ENCODE measurements around the gene CFAP46. TPM values are rescaled to one million over a fixed set of nuclear protein-coding genes. Genes with fewer than 3 reads are reported as not detected.

Gene CFAP46
- total and polyA plus RNA-seq, 2 of the 8 experiments (the other 6 are each of a cell fraction or from before 2014, with no cell fraction given) = 2.6 to 4.8 TPM

DNA sequence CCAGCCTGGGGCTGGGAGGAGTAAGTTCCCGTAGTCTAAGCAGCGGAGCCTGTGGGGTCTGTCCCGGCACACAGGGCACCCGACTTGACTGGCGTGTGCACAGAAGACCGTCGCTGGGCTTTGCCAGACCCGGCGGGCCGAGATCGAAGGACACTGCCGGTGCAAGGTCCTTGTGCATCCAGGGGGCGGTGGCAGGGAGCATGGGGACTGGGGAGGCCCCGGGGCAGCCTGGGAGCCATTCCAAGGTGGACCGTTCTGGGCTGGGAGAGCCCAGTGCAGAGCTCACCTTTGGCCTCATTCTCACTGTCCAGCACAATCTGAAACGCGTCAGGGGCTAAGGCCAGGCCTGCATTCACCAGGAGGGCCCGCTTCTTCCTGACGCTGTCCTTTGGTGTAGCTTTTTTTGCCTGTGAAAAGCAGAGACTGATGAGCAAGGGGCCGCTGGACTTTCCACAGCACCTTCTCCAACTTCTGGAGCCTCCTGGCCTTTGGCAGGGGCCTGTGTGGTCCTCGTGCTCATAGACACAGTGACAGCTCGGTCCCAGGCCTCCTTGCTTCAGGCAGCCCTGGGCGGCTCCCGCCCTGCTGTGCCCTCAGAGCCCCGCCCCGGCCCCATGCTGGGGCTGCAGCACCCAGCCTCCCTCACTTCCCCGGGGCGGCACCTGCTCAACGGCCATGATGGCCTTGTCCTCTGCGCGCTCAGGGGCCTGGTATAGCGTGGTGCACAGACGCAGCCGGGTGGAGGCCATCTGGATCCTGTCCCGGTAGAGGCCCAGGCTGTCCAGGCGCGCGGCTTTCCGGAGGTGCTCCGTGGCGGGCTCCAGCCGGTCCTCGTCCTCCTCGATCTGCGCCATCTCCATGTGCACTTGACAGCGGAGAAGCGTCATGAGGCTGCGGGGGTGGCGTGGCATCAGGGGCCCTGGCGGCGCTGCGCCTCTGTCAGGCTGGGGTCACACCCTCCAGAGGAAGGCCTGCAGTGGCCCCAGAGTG, 20.3 kb downstream of the CFAP46 start (continued):
- TF ChIP-seq, protein P1, sequence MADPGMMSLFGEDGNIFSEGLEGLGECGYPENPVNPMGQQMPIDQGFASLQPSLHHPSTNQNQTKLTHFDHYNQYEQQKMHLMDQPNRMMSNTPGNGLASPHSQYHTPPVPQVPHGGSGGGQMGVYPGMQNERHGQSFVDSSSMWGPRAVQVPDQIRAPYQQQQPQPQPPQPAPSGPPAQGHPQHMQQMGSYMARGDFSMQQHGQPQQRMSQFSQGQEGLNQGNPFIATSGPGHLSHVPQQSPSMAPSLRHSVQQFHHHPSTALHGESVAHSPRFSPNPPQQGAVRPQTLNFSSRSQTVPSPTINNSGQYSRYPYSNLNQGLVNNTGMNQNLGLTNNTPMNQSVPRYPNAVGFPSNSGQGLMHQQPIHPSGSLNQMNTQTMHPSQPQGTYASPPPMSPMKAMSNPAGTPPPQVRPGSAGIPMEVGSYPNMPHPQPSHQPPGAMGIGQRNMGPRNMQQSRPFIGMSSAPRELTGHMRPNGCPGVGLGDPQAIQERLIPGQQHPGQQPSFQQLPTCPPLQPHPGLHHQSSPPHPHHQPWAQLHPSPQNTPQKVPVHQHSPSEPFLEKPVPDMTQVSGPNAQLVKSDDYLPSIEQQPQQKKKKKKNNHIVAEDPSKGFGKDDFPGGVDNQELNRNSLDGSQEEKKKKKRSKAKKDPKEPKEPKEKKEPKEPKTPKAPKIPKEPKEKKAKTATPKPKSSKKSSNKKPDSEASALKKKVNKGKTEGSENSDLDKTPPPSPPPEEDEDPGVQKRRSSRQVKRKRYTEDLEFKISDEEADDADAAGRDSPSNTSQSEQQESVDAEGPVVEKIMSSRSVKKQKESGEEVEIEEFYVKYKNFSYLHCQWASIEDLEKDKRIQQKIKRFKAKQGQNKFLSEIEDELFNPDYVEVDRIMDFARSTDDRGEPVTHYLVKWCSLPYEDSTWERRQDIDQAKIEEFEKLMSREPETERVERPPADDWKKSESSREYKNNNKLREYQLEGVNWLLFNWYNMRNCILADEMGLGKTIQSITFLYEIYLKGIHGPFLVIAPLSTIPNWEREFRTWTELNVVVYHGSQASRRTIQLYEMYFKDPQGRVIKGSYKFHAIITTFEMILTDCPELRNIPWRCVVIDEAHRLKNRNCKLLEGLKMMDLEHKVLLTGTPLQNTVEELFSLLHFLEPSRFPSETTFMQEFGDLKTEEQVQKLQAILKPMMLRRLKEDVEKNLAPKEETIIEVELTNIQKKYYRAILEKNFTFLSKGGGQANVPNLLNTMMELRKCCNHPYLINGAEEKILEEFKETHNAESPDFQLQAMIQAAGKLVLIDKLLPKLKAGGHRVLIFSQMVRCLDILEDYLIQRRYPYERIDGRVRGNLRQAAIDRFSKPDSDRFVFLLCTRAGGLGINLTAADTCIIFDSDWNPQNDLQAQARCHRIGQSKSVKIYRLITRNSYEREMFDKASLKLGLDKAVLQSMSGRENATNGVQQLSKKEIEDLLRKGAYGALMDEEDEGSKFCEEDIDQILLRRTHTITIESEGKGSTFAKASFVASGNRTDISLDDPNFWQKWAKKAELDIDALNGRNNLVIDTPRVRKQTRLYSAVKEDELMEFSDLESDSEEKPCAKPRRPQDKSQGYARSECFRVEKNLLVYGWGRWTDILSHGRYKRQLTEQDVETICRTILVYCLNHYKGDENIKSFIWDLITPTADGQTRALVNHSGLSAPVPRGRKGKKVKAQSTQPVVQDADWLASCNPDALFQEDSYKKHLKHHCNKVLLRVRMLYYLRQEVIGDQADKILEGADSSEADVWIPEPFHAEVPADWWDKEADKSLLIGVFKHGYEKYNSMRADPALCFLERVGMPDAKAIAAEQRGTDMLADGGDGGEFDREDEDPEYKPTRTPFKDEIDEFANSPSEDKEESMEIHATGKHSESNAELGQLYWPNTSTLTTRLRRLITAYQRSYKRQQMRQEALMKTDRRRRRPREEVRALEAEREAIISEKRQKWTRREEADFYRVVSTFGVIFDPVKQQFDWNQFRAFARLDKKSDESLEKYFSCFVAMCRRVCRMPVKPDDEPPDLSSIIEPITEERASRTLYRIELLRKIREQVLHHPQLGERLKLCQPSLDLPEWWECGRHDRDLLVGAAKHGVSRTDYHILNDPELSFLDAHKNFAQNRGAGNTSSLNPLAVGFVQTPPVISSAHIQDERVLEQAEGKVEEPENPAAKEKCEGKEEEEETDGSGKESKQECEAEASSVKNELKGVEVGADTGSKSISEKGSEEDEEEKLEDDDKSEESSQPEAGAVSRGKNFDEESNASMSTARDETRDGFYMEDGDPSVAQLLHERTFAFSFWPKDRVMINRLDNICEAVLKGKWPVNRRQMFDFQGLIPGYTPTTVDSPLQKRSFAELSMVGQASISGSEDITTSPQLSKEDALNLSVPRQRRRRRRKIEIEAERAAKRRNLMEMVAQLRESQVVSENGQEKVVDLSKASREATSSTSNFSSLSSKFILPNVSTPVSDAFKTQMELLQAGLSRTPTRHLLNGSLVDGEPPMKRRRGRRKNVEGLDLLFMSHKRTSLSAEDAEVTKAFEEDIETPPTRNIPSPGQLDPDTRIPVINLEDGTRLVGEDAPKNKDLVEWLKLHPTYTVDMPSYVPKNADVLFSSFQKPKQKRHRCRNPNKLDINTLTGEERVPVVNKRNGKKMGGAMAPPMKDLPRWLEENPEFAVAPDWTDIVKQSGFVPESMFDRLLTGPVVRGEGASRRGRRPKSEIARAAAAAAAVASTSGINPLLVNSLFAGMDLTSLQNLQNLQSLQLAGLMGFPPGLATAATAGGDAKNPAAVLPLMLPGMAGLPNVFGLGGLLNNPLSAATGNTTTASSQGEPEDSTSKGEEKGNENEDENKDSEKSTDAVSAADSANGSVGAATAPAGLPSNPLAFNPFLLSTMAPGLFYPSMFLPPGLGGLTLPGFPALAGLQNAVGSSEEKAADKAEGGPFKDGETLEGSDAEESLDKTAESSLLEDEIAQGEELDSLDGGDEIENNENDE (IDR thresholded peaks at IDR 0.05; ENCODE audit: insufficient replicate concordance, low read length) = no peak
- TF ChIP-seq CBX5 (IDR thresholded peaks at IDR 0.05; ENCODE audit: low read depth, low read length) (no peak), CTBP2 (IDR thresholded peaks at IDR 0.05; ENCODE audit: borderline replicate concordance, insufficient read depth, insufficient read length, low read length) (no peak), JUND (IDR thresholded peaks at IDR 0.05; ENCODE audit: low read length) (no peak)
